ENCODE measurements around the gene JMJD1C. TPM values are rescaled to one million over a fixed set of nuclear protein-coding genes. Genes with fewer than 3 reads are reported as not detected.
"Not testable (repeated sequence)": the region's sequence is repeated elsewhere in the genome, so short reads cannot be mapped to it uniquely, and the experiment has no call there.

The JMJD1C gene
- total RNA-seq, 6 experiments from 2014 or later, result 29.0 to 36.7 (median 32.8) TPM

- peaks cover 16% of the 10 kb centered on the region for H3K4me1 Mint-ChIP-seq (ENCODE audit: low read depth)
- no peaks in the 10 kb centered on the region for H3K9me3 Mint-ChIP-seq
- H3K27ac Mint-ChIP-seq, result no peak overlapping the region
- no peak overlapping the region for H3K4me3 Mint-ChIP-seq
- no peak for TF ChIP-seq CTCF (IDR thresholded peaks at IDR 0.05)
- no peaks in the 10 kb centered on the region; the same call in 1 of the 2 replicates for H3K36me3 Mint-ChIP-seq (ENCODE audit: low read depth)
- H3K27me3 Mint-ChIP-seq (ENCODE audit: insufficient read depth), result no peaks in the 10 kb centered on the region
- no peak for DNase-seq
Observed at GRCh38 chr10:63300801-63301200, 165.0 kb downstream of the JMJD1C start.

GRCh38 chr10:63297941-63298340 is 167.8 kb downstream of the JMJD1C start:
- Mint-ChIP-seq H3K36me3 (ENCODE audit: low read depth) (no peaks in the 10 kb centered on the region; the same call in 1 of the 2 replicates), H3K4me1 (ENCODE audit: low read depth) (peaks cover 11% of the 10 kb centered on the region), H3K27me3 (ENCODE audit: insufficient read depth) (no peaks in the 10 kb centered on the region), H3K27ac (no peak overlapping the region; the same call in 1 of the 2 replicates), H3K4me3 (no peak overlapping the region), H3K9me3 (no peaks in the 10 kb centered on the region)
- no peak for TF ChIP-seq CTCF (IDR thresholded peaks at IDR 0.05)
- no peak for DNase-seq

GRCh38 chr10:63294781-63295180 is 171.0 kb downstream of the JMJD1C start:
- no peak overlapping the region for H3K4me3 Mint-ChIP-seq
- no peaks in the 10 kb centered on the region for H3K27me3 Mint-ChIP-seq (ENCODE audit: insufficient read depth)
- no peak overlapping the region for H3K27ac Mint-ChIP-seq
- DNase-seq, result no peak
- no peak for TF ChIP-seq CTCF (IDR thresholded peaks at IDR 0.05)
- no peaks in the 10 kb centered on the region for H3K9me3 Mint-ChIP-seq
- H3K36me3 Mint-ChIP-seq (ENCODE audit: low read depth), result no peaks in the 10 kb centered on the region
- peaks cover 5% of the 10 kb centered on the region; the same call in 1 of the 2 replicates for H3K4me1 Mint-ChIP-seq (ENCODE audit: low read depth)

DNA sequence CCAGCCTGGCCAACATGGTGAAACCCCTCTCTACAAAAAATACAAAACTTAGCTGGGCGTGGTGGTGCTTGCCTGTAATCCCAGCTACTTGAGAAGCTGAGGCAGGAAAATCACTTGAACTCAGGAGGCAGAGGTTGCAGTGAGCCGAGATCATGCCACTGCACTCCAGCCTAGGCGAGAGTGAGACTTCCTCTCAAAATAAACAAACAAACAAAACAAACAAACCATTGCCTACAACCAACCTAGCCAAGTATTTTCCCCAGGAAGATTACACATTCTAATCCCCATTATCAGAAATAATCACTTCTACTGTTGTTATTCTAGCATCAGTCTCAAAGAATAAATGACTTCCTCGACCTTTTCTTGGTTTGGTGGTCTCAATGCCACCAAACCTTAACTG is 172.9 kb downstream of the JMJD1C start:
- H3K27ac Mint-ChIP-seq; H3K36me3 Mint-ChIP-seq (ENCODE audit: low read depth); H3K9me3 Mint-ChIP-seq; DNase-seq; H3K4me1 Mint-ChIP-seq (ENCODE audit: low read depth); H3K4me3 Mint-ChIP-seq; H3K27me3 Mint-ChIP-seq (ENCODE audit: insufficient read depth): not testable (repeated sequence)

DNA sequence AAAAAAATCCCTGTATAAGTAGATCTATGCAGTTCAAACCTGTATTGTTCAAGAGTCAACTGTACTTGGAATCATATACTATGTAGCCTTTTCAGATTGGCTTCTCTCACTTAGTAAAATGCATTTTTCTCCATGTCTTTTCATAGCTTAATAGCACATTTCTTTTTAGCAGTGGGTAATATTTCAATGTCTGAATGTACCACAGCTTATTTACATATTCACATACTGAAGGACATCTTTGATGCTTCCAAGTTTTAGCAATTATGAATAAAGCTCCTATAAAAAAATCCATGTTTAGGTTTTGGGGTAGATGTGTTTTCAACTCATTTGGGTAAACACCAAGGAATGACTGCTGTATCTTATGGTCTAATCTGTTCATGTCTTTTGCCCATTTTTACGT is 177.6 kb downstream of the JMJD1C start:
- Mint-ChIP-seq H3K4me1 (ENCODE audit: low read depth) (peaks cover 14% of the 10 kb centered on the region), H3K36me3 (ENCODE audit: low read depth) (0 out of 2 replicates have a peak, but pooled peaks cover 7% of the 10 kb centered on the region)
- no peak for TF ChIP-seq CTCF (IDR thresholded peaks at IDR 0.05)

DNA sequence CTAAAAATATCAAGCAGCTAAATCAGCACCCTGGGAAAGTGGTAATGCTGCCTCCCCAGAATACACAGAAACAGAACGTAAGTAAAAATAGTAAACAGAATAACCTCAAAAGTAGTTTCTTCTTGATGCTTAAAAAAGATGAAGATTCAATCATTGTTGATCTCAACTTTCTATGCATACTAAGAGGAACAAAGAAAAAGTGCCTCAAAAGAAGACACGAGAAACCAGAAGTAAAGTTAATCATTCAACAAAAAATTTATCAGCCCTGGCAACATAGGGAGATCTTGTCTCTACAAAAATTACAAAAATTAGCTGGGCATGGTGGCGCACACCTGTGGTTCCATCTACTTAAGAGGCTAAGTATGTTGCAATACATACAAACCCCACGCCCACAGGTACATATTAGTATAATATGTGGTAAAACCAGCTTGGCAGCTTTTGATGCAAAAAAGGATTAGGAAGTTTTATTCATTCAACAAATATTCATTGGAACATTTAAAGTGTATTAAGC is 179.0 kb downstream of the JMJD1C start:
- Mint-ChIP-seq H3K9me3 (no peaks in the 10 kb centered on the region), H3K4me3 (no peak overlapping the region), H3K27me3 (ENCODE audit: insufficient read depth) (no peaks in the 10 kb centered on the region), H3K27ac (no peak overlapping the region), H3K4me1 (ENCODE audit: low read depth) (peaks cover 14% of the 10 kb centered on the region), H3K36me3 (ENCODE audit: low read depth) (peaks cover 7% of the 10 kb centered on the region; the same call in 1 of the 2 replicates)
- TF ChIP-seq CTCF (IDR thresholded peaks at IDR 0.05), result no peak
- no peak for DNase-seq

More for the DNA sequence above, 177.6 kb downstream of the JMJD1C start:
- no peaks in the 10 kb centered on the region for H3K9me3 Mint-ChIP-seq
- H3K4me3 Mint-ChIP-seq, result no peak overlapping the region
- H3K27ac Mint-ChIP-seq, result no peak overlapping the region
- no peak for DNase-seq
- no peaks in the 10 kb centered on the region for H3K27me3 Mint-ChIP-seq (ENCODE audit: insufficient read depth)
